HepG2 (cell line): ENCODE results near the gene MBD3L3. TPM values are rescaled to one million over a fixed set of nuclear protein-coding genes. Genes with fewer than 3 reads are reported as not detected.

Experiments used
- MAFF ChIP-seq: IDR thresholded peaks from 2 replicates; pipeline ENCODE4 v1.6.1; 2011; ENCODE audit warnings: low read depth, low read length, improper control_type of control experiment
- MAZ ChIP-seq, 2 experiments: sonication (generic) in 1 of 2; formaldehyde crosslinking in 1 of 2; IDR thresholded peaks; 2 replicates each; pipeline versions ENCODE4 v1.5.0 to v1.6.1; 2012 to 2020; ENCODE audit warnings: low read depth in 2 of 2, mild to moderate bottlenecking in 2 of 2, borderline replicate concordance in 1 of 2, improper control_type of control experiment in 1 of 2, low read length in 1 of 2, missing genetic modification reagents in 1 of 2, moderate library complexity in 1 of 2
- NKX3-1 ChIP-seq: sonication (generic); formaldehyde crosslinking; IDR thresholded peaks from 2 replicates; pipeline ENCODE4 v1.5.0; 2020; ENCODE audit warnings: missing genetic modification reagents
- NRL ChIP-seq: sonication (generic); formaldehyde crosslinking; IDR thresholded peaks from 2 replicates; pipeline ENCODE4 v1.5.0; 2020; ENCODE audit warnings: missing genetic modification reagents, mild to moderate bottlenecking, moderate library complexity, borderline replicate concordance
- RBM22 ChIP-seq: fragments of 200-400 bp; formaldehyde crosslinking; optimal IDR thresholded peaks from 2 replicates; pipeline ENCODE3; 2017; ENCODE audit warnings: mild to moderate bottlenecking, low read length, moderate library complexity
- REPIN1 ChIP-seq: sonication (generic); formaldehyde crosslinking; IDR thresholded peaks from 2 replicates; pipeline ENCODE4 v1.8.0; 2022; ENCODE audit warnings: missing genetic modification reagents, low read depth, mild to moderate bottlenecking, borderline replicate concordance
- SMYD3 ChIP-seq: sonication (generic); formaldehyde crosslinking; IDR thresholded peaks from 2 replicates; pipeline ENCODE4 v1.8.1; 2023; ENCODE audit warnings: mild to moderate bottlenecking, missing genetic modification reagents
- XBP1 ChIP-seq: sonication (generic); formaldehyde crosslinking; IDR thresholded peaks from 2 replicates; pipeline ENCODE4 v1.5.0; 2020; ENCODE audit warnings: missing genetic modification reagents
- YY1 ChIP-seq: IDR thresholded peaks from 2 replicates; pipeline ENCODE4 v1.6.1; 2011; ENCODE audit warnings: low read length, low read depth, moderate library complexity, mild to moderate bottlenecking; ENCODE audit not compliant: insufficient read depth, insufficient replicate concordance
- ZNF354B ChIP-seq: sonication (generic); formaldehyde crosslinking; IDR thresholded peaks from 2 replicates; pipeline ENCODE4 v1.8.0; 2022; ENCODE audit warnings: mild to moderate bottlenecking, missing genetic modification reagents
- ZNF407 ChIP-seq: sonication (generic); formaldehyde crosslinking; IDR thresholded peaks from one replicate; pipeline ENCODE4 v1.5.1; 2020; ENCODE audit warnings: mild to moderate bottlenecking, missing genetic modification reagents; ENCODE audit errors: not compliant biosample characterization
- ZNF44 ChIP-seq: sonication (generic); formaldehyde crosslinking; IDR thresholded peaks from 2 replicates; pipeline ENCODE4 v1.5.1; 2020; ENCODE audit warnings: mild to moderate bottlenecking, missing genetic modification reagents
- ZNF441 ChIP-seq: sonication (generic); formaldehyde crosslinking; IDR thresholded peaks from 2 replicates; pipeline ENCODE4 v1.7.0; 2021; ENCODE audit warnings: missing genetic modification reagents, borderline replicate concordance
- ZNF589 ChIP-seq: sonication (generic); formaldehyde crosslinking; conservative IDR thresholded peaks from 2 replicates; pipeline ENCODE4 v1.8.0; 2022; ENCODE audit warnings: mild to moderate bottlenecking, moderate library complexity, missing genetic modification reagents
- ZNF704 ChIP-seq: sonication (generic); formaldehyde crosslinking; IDR thresholded peaks from 2 replicates; pipeline ENCODE4 v1.8.1; 2023; ENCODE audit warnings: mild to moderate bottlenecking, inconsistent platforms, moderate library complexity, missing genetic modification reagents, borderline replicate concordance
- ZNF850 ChIP-seq: sonication (generic); formaldehyde crosslinking; conservative IDR thresholded peaks from 2 replicates; pipeline ENCODE4 v1.9.0; 2021; ENCODE audit warnings: mild to moderate bottlenecking, missing genetic modification reagents
- polyA plus RNA-seq, 8 experiments: library from polyadenylated mRNA; depleted of rRNA in 3 of 8; stranded (reverse) in 7 of 8; unstranded in 1 of 8; fragments of >200 nt; fragmentation: Illumina TruSeq in 4 of 8; extraction: Trizol in 4 of 8; gene quantifications; 2 replicates each; pipeline versions ENCODE4 v1.2.1 to v1.2.3, GENCODE V29; 2011 to 2016; ENCODE audit warnings: low read depth in 4 of 8, missing spikeins in 1 of 8, mixed read lengths in 1 of 8; ENCODE audit not compliant: insufficient read depth in 1 of 8
- total RNA-seq, 5 experiments: library from RNA; depleted of rRNA; stranded (reverse); fragments of >200 nt; fragmentation: Illumina TruSeq; extraction: Trizol; gene quantifications; 2 replicates each; pipeline ENCODE4 v1.2.3, GENCODE V29; 2016; ENCODE audit warnings: low read depth in 1 of 5
- TF ChIP-seq, protein P1 (sequence below): sonication (generic); IDR thresholded peaks from 2 replicates; pipeline ENCODE4 v1.6.1; 2016; ENCODE audit warnings: low read depth, borderline replicate concordance

MBD3L3 gene
- total and polyA plus RNA-seq, 2 of the 13 experiments (the other 11 are each of a cell fraction or from before 2014, with no cell fraction given) = not detected

DNA sequence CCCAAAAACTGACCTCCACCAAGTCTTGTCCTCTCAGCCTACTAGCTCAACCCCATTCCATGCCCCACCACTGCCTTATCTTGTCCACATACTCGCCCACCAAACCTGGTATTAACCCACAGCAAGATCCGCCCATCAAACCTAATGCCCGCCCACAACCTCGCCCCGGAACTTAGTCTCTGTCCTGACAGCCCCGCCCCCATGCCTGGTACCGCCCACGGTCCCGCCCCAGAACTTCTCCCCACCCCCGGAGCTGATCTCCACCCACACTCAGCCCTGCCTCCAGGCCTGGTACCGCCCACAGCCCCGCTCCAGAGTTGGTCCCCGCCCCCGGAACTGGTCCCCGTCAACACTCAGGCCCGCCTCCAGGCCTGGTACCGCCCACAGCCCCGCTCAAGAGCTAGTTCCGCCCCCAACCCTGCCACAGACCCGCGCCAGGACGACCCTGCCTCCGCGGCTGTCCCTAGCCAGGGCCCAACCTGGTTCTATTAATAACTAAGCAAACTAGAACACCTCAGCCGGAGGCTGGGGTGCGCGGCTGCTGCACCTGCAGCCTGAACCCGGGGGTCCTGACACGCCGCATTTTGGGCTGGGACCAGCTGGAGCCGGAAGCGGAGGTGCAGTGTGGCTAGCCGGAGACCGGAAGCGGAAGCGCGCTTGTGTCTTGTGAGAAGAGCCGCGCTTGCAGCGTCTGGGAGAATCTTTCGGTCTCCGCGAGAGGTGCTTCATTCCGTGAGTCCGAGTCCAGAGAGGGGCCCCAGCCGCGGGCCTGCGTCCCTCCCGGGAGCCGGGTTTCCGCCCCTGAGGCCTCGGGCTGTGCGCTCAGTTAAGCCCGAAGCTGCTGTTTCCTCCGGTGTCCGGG, 10.8 kb upstream of the MBD3L3 start, which contains the start of gene ZNF557 (continued):
- TF ChIP-seq ZNF704 (CRISPR knock-in tag) (peak; percentile 78), RBM22 (peak; percentile 24), REPIN1 (CRISPR knock-in tag) (no peak), YY1 (peak; percentile 28), MAFF (no peak), ZNF850 (no peak), NRL (CRISPR knock-in tag) (peak; percentile 33; the same call in 1 of the 2 replicates), ZNF589 (no peak), MAZ (IDR thresholded peaks at IDR 0.05; ENCODE audit: borderline replicate concordance, low read depth, low read length) (peak; percentile 78; the same call in 1 of the 2 replicates), MAZ (CRISPR knock-in tag; IDR thresholded peaks at IDR 0.05; ENCODE audit: low read depth) (peak; percentile 54), ZNF407 (CRISPR knock-in tag) (peak; percentile 69), ZNF44 (CRISPR knock-in tag) (peak; percentile 51; the same call in 1 of the 2 replicates), XBP1 (no peak), SMYD3 (CRISPR knock-in tag) (no peak), NKX3-1 (CRISPR knock-in tag) (no peak), ZNF354B (CRISPR knock-in tag) (0 out of 2 replicates have a peak, but pooled peaks have one; percentile 64), ZNF441 (peak; percentile 47; the same call in 1 of the 2 replicates)
- TF ChIP-seq, protein P1, sequence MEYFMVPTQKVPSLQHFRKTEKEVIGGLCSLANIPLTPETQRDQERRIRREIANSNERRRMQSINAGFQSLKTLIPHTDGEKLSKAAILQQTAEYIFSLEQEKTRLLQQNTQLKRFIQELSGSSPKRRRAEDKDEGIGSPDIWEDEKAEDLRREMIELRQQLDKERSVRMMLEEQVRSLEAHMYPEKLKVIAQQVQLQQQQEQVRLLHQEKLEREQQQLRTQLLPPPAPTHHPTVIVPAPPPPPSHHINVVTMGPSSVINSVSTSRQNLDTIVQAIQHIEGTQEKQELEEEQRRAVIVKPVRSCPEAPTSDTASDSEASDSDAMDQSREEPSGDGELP = peak; percentile 74; the same call in 1 of the 2 replicates
